H1 (cell line): ENCODE data around the gene GNS. TPM values are rescaled to one million over a fixed set of nuclear protein-coding genes. Genes with fewer than 3 reads are reported as not detected.

ENCODE experiments used
- polyA plus RNA-seq, 7 experiments: library from polyadenylated mRNA; depleted of rRNA in 3 of 7; stranded (reverse) in 5 of 7; unstranded in 2 of 7; fragments of >200 nt in 5 of 7; fragments of 200-250 nt in 2 of 7; gene quantifications; 1 replicate in 5 of 7; 2 replicates in 1 of 7; 4 replicates in 1 of 7; pipeline versions ENCODE4 v1.2.1 to v1.2.3, GENCODE V29; 2011 to 2013; ENCODE audit warnings: missing spikeins in 2 of 7, mixed read lengths in 2 of 7
- total RNA-seq: library from RNA; stranded (reverse); fragmentation: NEBNext Ultra II Directional; extraction: Animal tissue kit (Norgen Biotek cat#: 25700); gene quantifications from 2 replicates; pipeline ENCODE4 v1.2.1, GENCODE V29; 2021
- TF ChIP-seq, protein P1 (sequence below): fragments of 300-600 bp; sonication (generic); IDR thresholded peaks from 2 replicates; pipeline ENCODE4 v1.7.1; 2012; ENCODE audit warnings: low read length, moderate library complexity, mild to moderate bottlenecking, inconsistent platforms; ENCODE audit not compliant: insufficient replicate concordance

Gene GNS
- total and polyA plus RNA-seq, 2 of the 8 experiments (the other 6 are each of a cell fraction or from before 2014, with no cell fraction given): 16.0 to 28.5 TPM

DNA sequence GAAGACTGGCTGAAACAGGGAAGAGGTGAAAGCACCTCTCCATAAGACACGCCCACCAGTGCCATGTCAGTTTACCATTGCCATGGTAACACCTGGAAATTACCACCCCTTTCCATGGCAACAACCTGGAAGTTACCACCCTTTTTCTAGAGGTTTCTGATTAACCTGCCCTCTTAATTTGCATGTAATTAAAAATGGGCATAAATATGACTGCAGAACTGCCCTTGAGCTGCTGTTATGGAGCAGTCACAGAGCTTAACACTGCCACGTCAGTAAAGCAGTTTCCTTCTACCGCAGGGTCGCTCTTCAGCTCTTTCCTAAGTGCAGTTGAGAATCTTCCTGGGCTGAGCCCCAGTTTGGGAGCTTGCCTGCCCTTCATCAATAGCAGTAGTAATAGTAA, 93.7 kb downstream of the GNS start (continued):
- TF ChIP-seq, protein P1, sequence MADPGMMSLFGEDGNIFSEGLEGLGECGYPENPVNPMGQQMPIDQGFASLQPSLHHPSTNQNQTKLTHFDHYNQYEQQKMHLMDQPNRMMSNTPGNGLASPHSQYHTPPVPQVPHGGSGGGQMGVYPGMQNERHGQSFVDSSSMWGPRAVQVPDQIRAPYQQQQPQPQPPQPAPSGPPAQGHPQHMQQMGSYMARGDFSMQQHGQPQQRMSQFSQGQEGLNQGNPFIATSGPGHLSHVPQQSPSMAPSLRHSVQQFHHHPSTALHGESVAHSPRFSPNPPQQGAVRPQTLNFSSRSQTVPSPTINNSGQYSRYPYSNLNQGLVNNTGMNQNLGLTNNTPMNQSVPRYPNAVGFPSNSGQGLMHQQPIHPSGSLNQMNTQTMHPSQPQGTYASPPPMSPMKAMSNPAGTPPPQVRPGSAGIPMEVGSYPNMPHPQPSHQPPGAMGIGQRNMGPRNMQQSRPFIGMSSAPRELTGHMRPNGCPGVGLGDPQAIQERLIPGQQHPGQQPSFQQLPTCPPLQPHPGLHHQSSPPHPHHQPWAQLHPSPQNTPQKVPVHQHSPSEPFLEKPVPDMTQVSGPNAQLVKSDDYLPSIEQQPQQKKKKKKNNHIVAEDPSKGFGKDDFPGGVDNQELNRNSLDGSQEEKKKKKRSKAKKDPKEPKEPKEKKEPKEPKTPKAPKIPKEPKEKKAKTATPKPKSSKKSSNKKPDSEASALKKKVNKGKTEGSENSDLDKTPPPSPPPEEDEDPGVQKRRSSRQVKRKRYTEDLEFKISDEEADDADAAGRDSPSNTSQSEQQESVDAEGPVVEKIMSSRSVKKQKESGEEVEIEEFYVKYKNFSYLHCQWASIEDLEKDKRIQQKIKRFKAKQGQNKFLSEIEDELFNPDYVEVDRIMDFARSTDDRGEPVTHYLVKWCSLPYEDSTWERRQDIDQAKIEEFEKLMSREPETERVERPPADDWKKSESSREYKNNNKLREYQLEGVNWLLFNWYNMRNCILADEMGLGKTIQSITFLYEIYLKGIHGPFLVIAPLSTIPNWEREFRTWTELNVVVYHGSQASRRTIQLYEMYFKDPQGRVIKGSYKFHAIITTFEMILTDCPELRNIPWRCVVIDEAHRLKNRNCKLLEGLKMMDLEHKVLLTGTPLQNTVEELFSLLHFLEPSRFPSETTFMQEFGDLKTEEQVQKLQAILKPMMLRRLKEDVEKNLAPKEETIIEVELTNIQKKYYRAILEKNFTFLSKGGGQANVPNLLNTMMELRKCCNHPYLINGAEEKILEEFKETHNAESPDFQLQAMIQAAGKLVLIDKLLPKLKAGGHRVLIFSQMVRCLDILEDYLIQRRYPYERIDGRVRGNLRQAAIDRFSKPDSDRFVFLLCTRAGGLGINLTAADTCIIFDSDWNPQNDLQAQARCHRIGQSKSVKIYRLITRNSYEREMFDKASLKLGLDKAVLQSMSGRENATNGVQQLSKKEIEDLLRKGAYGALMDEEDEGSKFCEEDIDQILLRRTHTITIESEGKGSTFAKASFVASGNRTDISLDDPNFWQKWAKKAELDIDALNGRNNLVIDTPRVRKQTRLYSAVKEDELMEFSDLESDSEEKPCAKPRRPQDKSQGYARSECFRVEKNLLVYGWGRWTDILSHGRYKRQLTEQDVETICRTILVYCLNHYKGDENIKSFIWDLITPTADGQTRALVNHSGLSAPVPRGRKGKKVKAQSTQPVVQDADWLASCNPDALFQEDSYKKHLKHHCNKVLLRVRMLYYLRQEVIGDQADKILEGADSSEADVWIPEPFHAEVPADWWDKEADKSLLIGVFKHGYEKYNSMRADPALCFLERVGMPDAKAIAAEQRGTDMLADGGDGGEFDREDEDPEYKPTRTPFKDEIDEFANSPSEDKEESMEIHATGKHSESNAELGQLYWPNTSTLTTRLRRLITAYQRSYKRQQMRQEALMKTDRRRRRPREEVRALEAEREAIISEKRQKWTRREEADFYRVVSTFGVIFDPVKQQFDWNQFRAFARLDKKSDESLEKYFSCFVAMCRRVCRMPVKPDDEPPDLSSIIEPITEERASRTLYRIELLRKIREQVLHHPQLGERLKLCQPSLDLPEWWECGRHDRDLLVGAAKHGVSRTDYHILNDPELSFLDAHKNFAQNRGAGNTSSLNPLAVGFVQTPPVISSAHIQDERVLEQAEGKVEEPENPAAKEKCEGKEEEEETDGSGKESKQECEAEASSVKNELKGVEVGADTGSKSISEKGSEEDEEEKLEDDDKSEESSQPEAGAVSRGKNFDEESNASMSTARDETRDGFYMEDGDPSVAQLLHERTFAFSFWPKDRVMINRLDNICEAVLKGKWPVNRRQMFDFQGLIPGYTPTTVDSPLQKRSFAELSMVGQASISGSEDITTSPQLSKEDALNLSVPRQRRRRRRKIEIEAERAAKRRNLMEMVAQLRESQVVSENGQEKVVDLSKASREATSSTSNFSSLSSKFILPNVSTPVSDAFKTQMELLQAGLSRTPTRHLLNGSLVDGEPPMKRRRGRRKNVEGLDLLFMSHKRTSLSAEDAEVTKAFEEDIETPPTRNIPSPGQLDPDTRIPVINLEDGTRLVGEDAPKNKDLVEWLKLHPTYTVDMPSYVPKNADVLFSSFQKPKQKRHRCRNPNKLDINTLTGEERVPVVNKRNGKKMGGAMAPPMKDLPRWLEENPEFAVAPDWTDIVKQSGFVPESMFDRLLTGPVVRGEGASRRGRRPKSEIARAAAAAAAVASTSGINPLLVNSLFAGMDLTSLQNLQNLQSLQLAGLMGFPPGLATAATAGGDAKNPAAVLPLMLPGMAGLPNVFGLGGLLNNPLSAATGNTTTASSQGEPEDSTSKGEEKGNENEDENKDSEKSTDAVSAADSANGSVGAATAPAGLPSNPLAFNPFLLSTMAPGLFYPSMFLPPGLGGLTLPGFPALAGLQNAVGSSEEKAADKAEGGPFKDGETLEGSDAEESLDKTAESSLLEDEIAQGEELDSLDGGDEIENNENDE: no peak

Other genes with a start within 250 kb of the GNS start
- gene RASSF3, start 148.9 kb downstream of the GNS start, total RNA-seq: 57.3 and 64.3 TPM in 2 replicates
- 14.5 and 19.1 TPM in 2 replicates for gene RASSF3, start 148.9 kb downstream of the GNS start, polyA plus RNA-seq (2011; rRNA removed)
- 5.5 and 5.7 TPM in 2 replicates for gene TBC1D30, start 65.2 kb upstream of the GNS start, total RNA-seq
- gene TBC1D30, start 65.2 kb upstream of the GNS start, polyA plus RNA-seq (2011; rRNA removed): 2.8 TPM in 2 replicates